HG03571 (cell line): ENCODE measurements around the gene RAP1A.

Experiments used
- ATAC-seq: cut with Tn5 transposase; IDR thresholded peaks from one replicate; pipeline ENCODE4 v1.9.1; 2021; ENCODE audit not compliant: unreplicated experiment

RAP1A gene

DNA sequence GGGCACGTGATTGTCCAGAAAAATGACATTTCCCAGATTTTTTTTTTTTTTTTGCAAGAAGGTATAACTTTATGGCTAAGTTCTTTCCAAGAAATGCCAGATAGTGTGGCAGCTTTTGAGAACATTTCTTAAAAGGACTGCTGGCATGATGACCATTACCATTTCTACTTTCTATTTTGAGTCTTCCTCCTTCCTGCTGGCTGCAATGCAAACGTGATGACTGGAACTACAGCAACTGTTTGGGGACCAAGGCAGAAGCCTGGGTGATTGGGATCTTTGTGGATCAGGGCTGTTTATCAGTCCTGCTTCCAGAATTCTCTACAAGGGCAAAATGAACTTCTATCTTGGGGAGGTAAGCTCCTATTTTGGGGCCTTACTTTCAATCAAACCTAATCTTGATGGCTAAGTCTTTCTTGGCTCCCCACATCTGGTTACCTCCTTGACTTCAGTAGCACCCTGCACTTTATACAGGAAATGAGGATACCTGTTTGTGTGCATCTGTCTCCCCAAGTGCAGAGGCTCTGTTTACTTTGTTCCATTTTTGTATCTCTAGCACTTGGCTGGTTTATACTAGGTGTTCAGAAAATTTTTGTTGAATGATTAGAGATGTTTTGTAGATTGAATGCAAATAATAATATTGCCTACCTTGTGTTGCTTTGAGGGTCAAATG is 132.5 kb downstream of the RAP1A start:
- ATAC-seq, result no peak

GRCh38 chr1:111754984-111755330 is 135.4 kb downstream of the RAP1A start:
- ATAC-seq, result peak; percentile 15

DNA sequence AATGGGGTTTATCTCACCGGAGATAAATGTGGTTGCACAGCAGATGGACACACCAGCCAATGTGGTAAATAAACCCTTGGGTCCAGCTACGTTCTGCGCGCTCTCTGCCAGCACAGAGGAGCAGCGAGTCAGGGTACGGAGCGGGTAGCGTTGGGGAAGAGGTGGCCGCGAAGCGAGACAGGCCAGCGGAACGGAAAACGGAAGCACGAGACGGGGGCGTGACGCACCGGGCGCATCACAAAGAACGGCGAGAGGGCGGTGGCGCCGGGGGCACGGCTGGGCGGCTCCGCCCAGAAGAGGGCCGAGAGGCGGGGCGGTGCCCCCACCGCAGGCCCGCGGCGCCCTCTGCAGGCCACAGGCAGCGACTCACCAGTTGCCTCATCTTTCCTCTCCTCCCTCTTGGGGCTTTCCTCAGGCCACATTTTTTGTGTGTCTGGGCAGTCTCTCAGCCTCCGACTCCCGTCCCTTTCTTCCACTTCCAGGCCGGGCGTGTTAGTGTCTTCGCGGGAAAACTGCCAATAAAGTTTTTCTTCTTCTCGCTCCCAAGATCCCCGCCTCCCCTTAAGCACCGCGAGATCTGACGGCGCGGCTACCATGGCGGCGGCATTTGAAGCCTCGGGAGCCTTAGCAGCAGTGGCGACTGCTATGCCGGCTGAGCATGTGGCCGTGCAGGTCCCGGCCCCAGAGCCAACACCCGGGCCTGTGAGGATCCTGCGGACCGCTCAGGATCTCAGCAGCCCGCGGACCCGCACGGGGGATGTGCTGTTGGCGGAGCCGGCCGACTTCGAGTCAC is 135.9 kb downstream of the RAP1A start, which contains the start of gene DDX20:
TSS of gene DDX20 (plus strand) at position 571 of the 793 bp plus-strand sequence. CDS start at position 595, 24 bp downstream.
- peak; percentile 84 for ATAC-seq

GRCh38 chr1:111756124-111756513 is 136.5 kb downstream of the RAP1A start:
- ATAC-seq, result peak; percentile 10

- no peak for ATAC-seq
Measured at GRCh38 chr1:111758373-111758772, 138.8 kb downstream of the RAP1A start.

- no peak for ATAC-seq
Measured at GRCh38 chr1:111761717-111762116, 142.1 kb downstream of the RAP1A start.

DNA sequence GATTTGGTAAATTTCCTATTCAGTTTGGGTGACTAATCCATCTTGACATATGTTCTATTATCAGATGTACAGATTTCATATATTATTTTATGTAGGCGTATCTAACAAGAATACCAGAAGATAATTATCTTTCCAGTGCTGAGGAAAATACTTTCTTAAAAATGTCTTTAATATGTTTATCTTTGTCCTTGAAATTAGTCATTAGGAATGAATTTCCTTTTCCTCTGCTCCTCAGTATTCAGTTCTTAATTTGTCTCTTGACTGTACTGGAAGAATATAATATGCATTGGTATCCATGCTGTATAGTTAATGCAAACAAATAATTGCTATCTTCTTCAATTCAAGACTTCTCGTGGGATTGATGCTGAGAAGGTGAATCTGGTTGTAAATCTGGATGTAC is 142.7 kb downstream of the RAP1A start:
- ATAC-seq, result no peak
